SK-N-SH (cell line): Measurements from ENCODE around the gene EQTN. TPM values are rescaled to one million over a fixed set of nuclear protein-coding genes. Genes with fewer than 3 reads are reported as not detected.

Experiments
- CTCF ChIA-PET: fragments of 300-600, 350-600 bp; formaldehyde crosslinking; extraction: SDS; loops from one replicate; lab custom pipeline; 2021; lab: Yijun Ruan, JAX
- POLR2A ChIA-PET: fragments of 350-600 bp; sonication (Branson Sonifier 250); formaldehyde crosslinking; extraction: SDS; loops from one replicate; lab custom pipeline; 2020; ENCODE audit warnings: antibody characterized with exemption, inconsistent platforms; lab: Yijun Ruan, JAX
- DNase-seq: peaks from one replicate; pipeline ENCODE4 v3.0.0; 2012
- H2AFZ ChIP-seq: fragments of 200-600 bp; sonication (generic); 2 replicates; pipeline ENCODE4 v1.8.1; 2016; ENCODE audit warnings: antibody characterized with exemption, mild to moderate bottlenecking, low read depth
- H3F3A ChIP-seq: fragments of 200-600 bp; sonication (generic); replicated peaks from 2 replicates; pipeline ENCODE3; 2016; ENCODE audit warnings: antibody characterized with exemption, mild to moderate bottlenecking; ENCODE audit not compliant: insufficient read depth
- H3K27ac ChIP-seq, 2 experiments: fragments of 200-500 bp in 1 of 2; fragments of 200-600 bp in 1 of 2; sonication (Bioruptor generic) in 1 of 2; sonication (generic), shearing (Covaris generic) in 1 of 2; 2 replicates each; pipeline versions ENCODE4 v1.5.1 to v1.6.1; 2014 to 2016; ENCODE audit warnings: low read depth in 2 of 2, inconsistent platforms in 1 of 2, low read length in 1 of 2, mild to moderate bottlenecking in 1 of 2, mixed read lengths in 1 of 2
- H3K27me3 ChIP-seq: fragments of 200-600 bp; sonication (generic), shearing (Covaris generic); 2 replicates; pipeline ENCODE4 v1.6.1; 2016; ENCODE audit warnings: mixed run types; ENCODE audit not compliant: insufficient read depth
- H3K36me3 ChIP-seq, 2 experiments: fragments of 200-500 bp in 1 of 2; fragments of 200-600 bp in 1 of 2; sonication (Bioruptor generic) in 1 of 2; sonication (generic) in 1 of 2; replicated peaks in 1 of 2; 2 replicates each; pipeline versions ENCODE3 to v1.5.1; 2014 to 2016; ENCODE audit warnings: low read length in 1 of 2, mild to moderate bottlenecking in 1 of 2; ENCODE audit not compliant: insufficient read depth in 2 of 2, control insufficient read depth in 1 of 2
- H3K4me1 ChIP-seq, 2 experiments: fragments of 200-500 bp in 1 of 2; fragments of 200-600 bp in 1 of 2; sonication (Bioruptor generic) in 1 of 2; sonication (generic), shearing (Covaris generic) in 1 of 2; 2 replicates each; pipeline versions ENCODE4 v1.5.1 to v1.6.1; 2014 to 2016; ENCODE audit warnings: low read depth in 1 of 2, low read length in 1 of 2, mixed run types in 1 of 2; ENCODE audit not compliant: insufficient read depth in 2 of 2, control insufficient read depth in 1 of 2
- H3K4me2 ChIP-seq: fragments of 200-600 bp; sonication (generic), shearing (Covaris generic); 2 replicates; pipeline ENCODE4 v1.6.1; 2017; ENCODE audit warnings: mixed run types
- H3K4me3 ChIP-seq, 2 experiments: fragments of 200-500 bp in 1 of 2; fragments of 200-600 bp in 1 of 2; sonication (Bioruptor generic) in 1 of 2; sonication (generic), shearing (Covaris generic) in 1 of 2; 2 replicates each; pipeline versions ENCODE4 v1.5.1 to v1.8.1; 2014 to 2016; ENCODE audit warnings: low read depth in 2 of 2, inconsistent platforms in 1 of 2, low read length in 1 of 2, mild to moderate bottlenecking in 1 of 2, mixed read lengths in 1 of 2, moderate library complexity in 1 of 2
- H3K79me2 ChIP-seq: fragments of 200-600 bp; sonication (generic); 2 replicates; pipeline ENCODE4 v1.8.1; 2017; ENCODE audit warnings: mild to moderate bottlenecking; ENCODE audit not compliant: insufficient read depth
- H3K9ac ChIP-seq: fragments of 200-600 bp; sonication (generic); 2 replicates; pipeline ENCODE4 v1.6.1; 2017; ENCODE audit warnings: mixed run types
- H3K9me2 ChIP-seq: fragments of 200-600 bp; sonication (generic); 2 replicates; pipeline ENCODE4 v1.6.1; 2017; ENCODE audit warnings: mixed run types
- H3K9me3 ChIP-seq: fragments of 200-600 bp; sonication (generic); 2 replicates; pipeline ENCODE4 v1.6.1; 2017; ENCODE audit warnings: mixed run types, mild to moderate bottlenecking, moderate library complexity
- H4K20me1 ChIP-seq: fragments of 200-600 bp; sonication (generic); 2 replicates; pipeline ENCODE4 v1.6.1; 2017; ENCODE audit warnings: mild to moderate bottlenecking, mixed run types; ENCODE audit not compliant: insufficient read depth
- CHD2 ChIP-seq: fragments of 150-350 bp; IDR thresholded peaks from 2 replicates; pipeline ENCODE4 v1.6.1; 2018; ENCODE audit warnings: low read length; ENCODE audit not compliant: partially characterized antibody
- ELF1 ChIP-seq: IDR thresholded peaks from 2 replicates; pipeline ENCODE4 v1.4.0; 2012
- EP300 ChIP-seq, 2 experiments: IDR thresholded peaks; 2 replicates each; pipeline versions ENCODE4 v1.4.0 to v1.6.1; 2012; ENCODE audit warnings: borderline replicate concordance in 1 of 2, low read depth in 1 of 2, low read length in 1 of 2
- GABPA ChIP-seq: IDR thresholded peaks from 2 replicates; pipeline ENCODE4 v1.4.0; 2012; ENCODE audit warnings: low read depth, mild to moderate bottlenecking
- JUND ChIP-seq: IDR thresholded peaks from 2 replicates; pipeline ENCODE4 v1.4.0; 2012
- MEF2A ChIP-seq: IDR thresholded peaks from 2 replicates; pipeline ENCODE4 v1.4.0; 2012; ENCODE audit warnings: low read depth, borderline replicate concordance
- NFIC ChIP-seq: IDR thresholded peaks from 2 replicates; pipeline ENCODE4 v1.4.0; 2012; ENCODE audit warnings: borderline replicate concordance
- PBX3 ChIP-seq: IDR thresholded peaks from 2 replicates; pipeline ENCODE4; 2012
- RAD21 ChIP-seq: IDR thresholded peaks from 2 replicates; pipeline ENCODE4 v1.6.1; 2012; ENCODE audit warnings: mild to moderate bottlenecking, low read length
- SMC3 ChIP-seq: IDR thresholded peaks from 2 replicates; pipeline ENCODE4 v1.6.1; 2012; ENCODE audit warnings: low read depth, low read length, improper control_type of control experiment
- TAF1 ChIP-seq: IDR thresholded peaks from 2 replicates; pipeline ENCODE4 v1.6.1; 2012; ENCODE audit warnings: low read depth, mild to moderate bottlenecking, low read length, moderate library complexity, borderline replicate concordance
- WGBS: methylation state at CpG from one replicate; pipeline ENCODE4 v1.1.6; 2017; ENCODE audit warnings: low lambda C conversion rate; 5-methylcytosine and 5-hydroxymethylcytosine counted together
- polyA plus RNA-seq, 3 experiments: library from polyadenylated mRNA; depleted of rRNA; stranded (reverse); fragments of >200 nt; gene quantifications; 2 replicates each; pipeline ENCODE4 v1.2.3, GENCODE V29; 2012
- TF ChIP-seq, protein P1 (sequence below): fragments of 200-600 bp; sonication (generic); IDR thresholded peaks from 2 replicates; pipeline ENCODE4 v1.6.1; 2017; ENCODE audit warnings: antibody characterized with exemption, mild to moderate bottlenecking, moderate library complexity
- TF ChIP-seq, protein P2 (sequence below): fragments of 150-350 bp; IDR thresholded peaks from 2 replicates; pipeline ENCODE4 v1.6.1; 2016; ENCODE audit warnings: mild to moderate bottlenecking, low read depth, low read length

EQTN gene
- polyA plus RNA-seq, 1 of the 3 experiments (the other 2 are of a cell fraction), result not detected

GRCh38 chr9:27261517-27262211 is 35.3 kb downstream of the EQTN start:
- DNase-seq, result no peak

GRCh38 chr9:27260789-27261516 is 36.0 kb downstream of the EQTN start:
- no peaks in the 10 kb centered on the region for H3K27me3 ChIP-seq
- no peaks in the 10 kb centered on the region for H3K36me3 ChIP-seq
- H2AFZ ChIP-seq, result no peak overlapping the region
- ChIA-PET CTCF (interaction anchor here (0.6 to 3.8 kb wide), 3 partner anchors 15 to 134 kb away, joined by 3 to 20 read pairs (median 5); no protein-coding TSS in a partner anchor), POLR2A (no interaction called here)
- no peaks in the 10 kb centered on the region for H3K9me2 ChIP-seq
- H3K4me3 ChIP-seq, result no peak overlapping the region
- DNase-seq, result no peak
- H3K27ac ChIP-seq, result no peak overlapping the region
- no peaks in the 10 kb centered on the region for H3F3A ChIP-seq
- no peaks in the 10 kb centered on the region for H4K20me1 ChIP-seq
- H3K9ac ChIP-seq, result no peak overlapping the region
- H3K79me2 ChIP-seq, result no peaks in the 10 kb centered on the region
- TF ChIP-seq CHD2 (no peak), JUND (no peak), TAF1 (no peak), ELF1 (no peak), MEF2A (no peak), NFIC (no peak), EP300 (IDR thresholded peaks at IDR 0.05; ENCODE audit: borderline replicate concordance in 1 of 2, low read depth in 1 of 2, low read length in 1 of 2) (no peak), GABPA (no peak), PBX3 (no peak)
- TF ChIP-seq, protein P1, sequence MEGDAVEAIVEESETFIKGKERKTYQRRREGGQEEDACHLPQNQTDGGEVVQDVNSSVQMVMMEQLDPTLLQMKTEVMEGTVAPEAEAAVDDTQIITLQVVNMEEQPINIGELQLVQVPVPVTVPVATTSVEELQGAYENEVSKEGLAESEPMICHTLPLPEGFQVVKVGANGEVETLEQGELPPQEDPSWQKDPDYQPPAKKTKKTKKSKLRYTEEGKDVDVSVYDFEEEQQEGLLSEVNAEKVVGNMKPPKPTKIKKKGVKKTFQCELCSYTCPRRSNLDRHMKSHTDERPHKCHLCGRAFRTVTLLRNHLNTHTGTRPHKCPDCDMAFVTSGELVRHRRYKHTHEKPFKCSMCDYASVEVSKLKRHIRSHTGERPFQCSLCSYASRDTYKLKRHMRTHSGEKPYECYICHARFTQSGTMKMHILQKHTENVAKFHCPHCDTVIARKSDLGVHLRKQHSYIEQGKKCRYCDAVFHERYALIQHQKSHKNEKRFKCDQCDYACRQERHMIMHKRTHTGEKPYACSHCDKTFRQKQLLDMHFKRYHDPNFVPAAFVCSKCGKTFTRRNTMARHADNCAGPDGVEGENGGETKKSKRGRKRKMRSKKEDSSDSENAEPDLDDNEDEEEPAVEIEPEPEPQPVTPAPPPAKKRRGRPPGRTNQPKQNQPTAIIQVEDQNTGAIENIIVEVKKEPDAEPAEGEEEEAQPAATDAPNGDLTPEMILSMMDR, result no peak
- no peaks in the 10 kb centered on the region for H3K4me1 ChIP-seq
- 33% methylated on average over 8 of the region's 8 CpGs for WGBS
- no peaks in the 10 kb centered on the region for H3K9me3 ChIP-seq
- no peak overlapping the region for H3K4me2 ChIP-seq

More at GRCh38 chr9:27261517-27262211, 35.3 kb downstream of the EQTN start:
- no peaks in the 10 kb centered on the region for H3K36me3 ChIP-seq
- H3K9ac ChIP-seq, result no peak overlapping the region
- no peak overlapping the region for H3K4me2 ChIP-seq
- H4K20me1 ChIP-seq, result no peaks in the 10 kb centered on the region
- no peak overlapping the region for H2AFZ ChIP-seq
- no peak overlapping the region for H3K4me3 ChIP-seq
- ChIA-PET POLR2A (no interaction called here), CTCF (interaction anchor here (1.0 kb wide), 1 partner anchor 15 kb away, joined by 5 read pairs; no protein-coding TSS in a partner anchor)
- no peak overlapping the region for H3K27ac ChIP-seq
- no peaks in the 10 kb centered on the region for H3K9me3 ChIP-seq
- 58% methylated on average over 3 of the region's 4 CpGs for WGBS
- no peaks in the 10 kb centered on the region for H3F3A ChIP-seq
- H3K79me2 ChIP-seq, result no peaks in the 10 kb centered on the region
- TF ChIP-seq SMC3, result no peak
- no peak for TF ChIP-seq RAD21
- TF ChIP-seq, protein P2, sequence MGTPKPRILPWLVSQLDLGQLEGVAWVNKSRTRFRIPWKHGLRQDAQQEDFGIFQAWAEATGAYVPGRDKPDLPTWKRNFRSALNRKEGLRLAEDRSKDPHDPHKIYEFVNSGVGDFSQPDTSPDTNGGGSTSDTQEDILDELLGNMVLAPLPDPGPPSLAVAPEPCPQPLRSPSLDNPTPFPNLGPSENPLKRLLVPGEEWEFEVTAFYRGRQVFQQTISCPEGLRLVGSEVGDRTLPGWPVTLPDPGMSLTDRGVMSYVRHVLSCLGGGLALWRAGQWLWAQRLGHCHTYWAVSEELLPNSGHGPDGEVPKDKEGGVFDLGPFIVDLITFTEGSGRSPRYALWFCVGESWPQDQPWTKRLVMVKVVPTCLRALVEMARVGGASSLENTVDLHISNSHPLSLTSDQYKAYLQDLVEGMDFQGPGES, result no peak
- H3K4me1 ChIP-seq, result no peaks in the 10 kb centered on the region
- no peaks in the 10 kb centered on the region for H3K9me2 ChIP-seq
- no peaks in the 10 kb centered on the region for H3K27me3 ChIP-seq
